GM21390 (cell line): ENCODE results near the gene ASPG.

ENCODE experiments used
- ATAC-seq: cut with Tn5 transposase; IDR thresholded peaks from one replicate; pipeline ENCODE4 v1.9.1; 2021; ENCODE audit not compliant: unreplicated experiment

Gene ASPG

DNA sequence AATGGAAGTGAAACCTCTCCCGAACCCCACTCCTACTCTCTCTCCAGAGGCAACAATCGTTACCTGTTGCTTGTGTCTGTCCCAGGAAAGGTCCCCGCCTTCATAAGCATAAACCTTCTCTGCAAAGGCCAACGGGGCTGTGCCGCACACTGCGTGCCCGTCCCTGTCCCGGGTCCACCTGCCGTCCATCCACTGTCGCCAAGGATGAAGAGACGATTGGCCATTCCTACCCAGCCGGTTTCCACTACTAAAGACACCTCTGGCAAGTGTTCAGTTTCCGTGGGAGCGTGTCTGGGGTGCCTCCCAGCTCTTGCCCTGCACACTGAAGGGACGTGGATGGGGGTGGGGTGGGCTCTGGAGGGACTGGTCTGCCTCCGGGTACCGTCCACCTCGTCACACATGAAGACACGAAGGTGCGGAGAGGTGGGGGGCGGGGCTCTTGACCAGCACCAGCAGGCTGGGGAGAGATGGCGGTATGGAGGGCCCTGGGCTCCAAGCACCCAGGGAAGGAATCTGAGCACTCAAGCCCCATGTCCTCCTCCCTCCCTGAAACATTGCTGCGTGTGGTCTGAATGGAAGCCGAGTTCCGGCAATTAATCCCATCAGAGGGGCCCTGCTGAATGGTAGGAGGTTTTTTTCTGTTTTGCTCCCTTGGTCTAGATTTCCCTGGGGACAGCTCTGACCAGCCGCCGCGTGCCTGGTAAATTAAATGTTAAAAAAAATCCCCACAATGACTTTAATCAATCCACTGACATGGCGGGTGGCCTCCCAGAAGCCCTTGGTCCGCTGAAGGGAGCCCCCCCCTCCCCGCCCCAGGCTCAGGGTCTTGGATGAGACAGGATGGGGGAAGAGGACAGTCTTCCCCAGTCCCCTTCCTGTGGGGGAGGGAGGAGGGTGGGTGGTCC is 48.8 kb downstream of the ASPG start:
- ATAC-seq: no peak

DNA sequence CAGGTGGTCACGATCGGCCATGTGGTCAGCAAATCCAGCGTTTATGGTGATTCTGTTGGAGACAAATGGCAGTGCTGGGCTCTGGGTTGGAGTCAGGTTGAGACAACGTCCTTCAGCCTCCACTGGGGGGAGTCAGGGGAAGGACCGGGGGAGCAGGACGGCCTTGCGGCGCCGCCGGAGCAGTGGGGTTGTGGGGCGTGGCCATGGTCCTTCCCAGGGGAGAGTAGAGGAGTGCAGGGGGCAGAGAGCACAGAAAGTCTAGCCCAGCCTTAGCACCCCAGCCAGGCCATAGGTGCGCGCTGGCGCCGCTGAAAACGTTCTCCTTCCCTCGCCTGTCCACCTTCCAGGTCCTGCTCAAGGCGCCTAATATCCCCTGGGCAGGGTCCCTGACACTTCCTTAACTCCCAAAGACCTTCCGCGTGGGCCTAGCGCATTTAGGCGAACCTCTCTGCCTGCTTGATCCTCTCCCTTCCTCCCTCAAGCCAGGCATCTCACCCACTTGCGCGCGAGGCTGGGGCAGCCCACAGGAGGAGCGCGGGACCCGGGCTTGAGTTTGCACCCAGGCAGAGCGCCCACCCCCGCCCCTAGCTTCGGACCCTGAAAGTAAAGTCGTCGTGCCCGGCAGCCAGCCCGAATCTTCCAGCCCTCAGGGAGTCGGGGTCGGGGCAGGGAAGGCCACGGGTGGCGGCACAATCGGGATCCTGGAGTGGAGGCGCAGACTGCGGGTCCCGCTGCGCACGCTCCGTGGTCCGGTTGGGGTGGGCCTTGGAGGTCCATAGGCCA is 49.8 kb downstream of the ASPG start:
- no peak for ATAC-seq

DNA sequence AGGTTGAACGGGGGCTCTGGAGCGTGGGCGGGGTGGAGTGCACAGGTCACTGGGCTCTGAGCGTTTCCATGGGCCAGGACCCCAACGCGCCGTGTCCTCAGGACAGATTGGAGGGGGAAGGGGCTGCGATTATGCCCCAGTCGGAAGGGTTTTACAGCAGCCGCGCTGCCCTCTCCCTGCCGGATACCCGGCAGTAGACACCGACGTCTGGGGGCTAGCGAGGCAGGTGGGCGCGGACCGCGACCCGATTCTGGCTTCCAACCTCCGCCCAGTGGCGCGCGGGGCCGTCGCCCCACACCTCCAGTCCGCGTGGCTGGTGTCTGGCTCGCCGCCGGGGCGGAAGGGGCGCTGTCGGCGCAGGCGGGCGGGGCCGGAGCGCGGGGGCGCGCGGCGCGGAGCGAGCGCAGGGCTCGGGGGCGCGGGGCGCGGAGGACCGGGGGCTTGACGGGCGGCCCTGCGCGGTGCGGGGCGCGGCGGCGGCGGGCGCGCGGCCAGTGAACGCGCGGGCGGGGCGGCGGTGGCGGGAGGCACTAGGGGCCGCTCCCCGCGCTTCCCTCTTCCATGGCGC is 50.5 kb downstream of the ASPG start:
- no peak for ATAC-seq

DNA sequence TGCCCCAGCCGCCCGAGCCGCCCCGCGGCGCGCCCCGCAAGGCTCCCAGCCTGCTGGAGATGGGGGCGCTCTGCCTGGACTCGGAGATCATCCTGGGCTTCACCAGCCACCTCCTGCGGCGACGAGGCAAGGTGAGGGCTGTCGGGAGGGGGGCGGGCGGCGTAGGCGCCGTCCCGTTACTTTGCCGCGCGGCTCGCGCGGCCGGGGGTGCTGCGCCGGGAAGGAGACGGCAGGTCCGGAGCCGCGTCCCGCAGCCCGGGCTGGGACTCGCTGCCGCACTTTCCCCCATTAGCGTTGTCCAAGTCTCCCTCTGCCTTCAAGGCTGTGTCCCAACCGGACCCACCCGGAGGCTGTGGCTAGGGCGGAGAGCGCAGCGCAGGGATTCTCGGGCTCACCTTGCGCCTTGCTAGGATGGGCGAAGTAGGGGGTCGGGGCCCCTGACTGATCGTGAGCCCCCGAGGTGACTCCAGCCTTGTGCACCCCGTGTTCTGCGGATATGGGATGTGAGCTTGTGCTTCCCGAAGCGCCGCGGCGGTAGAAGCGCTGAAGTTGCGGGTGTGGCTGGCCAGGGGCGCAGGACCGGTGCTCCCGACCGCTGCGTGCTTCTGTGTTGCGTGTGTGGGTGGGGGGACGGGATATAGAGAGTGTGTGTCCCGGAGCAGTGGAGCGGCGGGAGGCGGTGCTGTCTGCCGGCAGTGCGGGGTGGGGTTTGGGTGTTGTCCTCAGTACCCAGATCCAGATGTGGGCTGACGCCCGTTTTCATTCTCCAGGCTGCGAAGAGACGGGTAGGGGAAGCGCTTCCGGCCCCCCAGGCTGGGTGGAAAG is 51.2 kb downstream of the ASPG start:
- no peak for ATAC-seq

DNA sequence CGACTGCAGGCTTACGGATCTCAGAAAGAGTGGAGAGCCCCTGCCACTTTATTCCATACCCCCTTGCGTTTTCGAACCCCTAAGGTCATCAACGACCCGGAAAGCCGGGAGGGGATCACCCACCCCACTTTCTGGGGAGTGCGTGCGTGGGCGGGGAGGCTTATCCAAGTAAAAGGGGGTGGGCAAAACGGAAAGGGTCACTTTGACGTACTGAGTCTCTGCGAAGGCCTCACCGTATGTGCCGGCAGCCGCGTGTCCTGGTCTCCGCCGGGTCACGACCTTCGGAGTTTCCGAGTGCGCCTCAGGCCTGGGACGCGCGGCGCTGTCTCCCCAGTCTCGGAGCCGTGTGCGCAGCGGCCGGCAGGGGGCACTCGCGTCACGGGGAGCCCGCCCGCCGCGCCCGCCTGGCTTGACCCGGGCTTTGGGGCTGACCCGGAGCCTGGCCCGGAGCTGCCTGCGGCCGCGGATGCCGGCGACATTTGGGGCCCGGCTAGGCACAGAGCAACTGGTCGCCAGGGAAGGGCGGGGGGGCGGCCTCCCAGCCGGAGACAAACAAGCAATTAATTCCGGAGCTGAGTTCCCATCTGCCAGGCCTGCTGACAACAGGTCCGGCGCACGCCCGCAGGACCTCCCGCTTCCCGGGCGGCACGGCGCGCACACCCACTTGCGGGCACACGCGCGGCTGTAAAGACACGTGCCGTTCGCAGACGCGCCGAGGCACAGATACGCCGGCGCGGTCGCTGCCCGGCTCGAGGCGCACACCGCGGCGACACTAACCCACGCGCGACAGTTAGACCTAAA is 52.0 kb downstream of the ASPG start:
- ATAC-seq: no peak

DNA sequence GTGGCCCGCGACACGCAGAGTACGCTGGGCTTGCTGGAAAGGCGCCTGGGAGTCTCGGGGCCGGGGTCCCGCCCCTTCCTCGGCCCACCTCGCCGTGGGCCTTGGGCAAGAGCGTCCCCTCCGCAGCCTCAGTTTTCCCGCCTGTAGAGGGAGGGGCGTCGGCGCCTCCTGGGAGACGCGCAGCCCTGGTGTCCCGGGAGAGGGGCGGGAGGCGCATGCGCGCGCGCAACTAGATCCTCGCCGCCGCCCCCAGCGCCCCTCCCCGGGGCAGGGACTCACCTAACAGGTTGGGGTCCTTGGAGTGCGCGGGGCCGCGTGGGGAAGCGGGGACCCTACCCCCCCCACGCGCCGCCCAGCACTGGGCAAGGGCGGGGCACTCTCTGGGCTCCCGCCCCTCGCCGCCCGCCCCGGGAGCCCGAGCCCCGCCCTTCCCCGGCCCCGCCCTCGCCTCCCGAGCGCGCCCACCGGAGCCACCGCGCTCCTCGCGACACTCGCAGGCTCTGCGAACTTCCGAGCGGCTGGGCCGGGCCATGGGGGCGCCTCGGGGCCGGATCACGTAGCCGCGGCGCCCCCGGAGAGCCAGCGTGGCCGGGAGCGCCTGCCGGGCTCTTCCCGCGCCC is 52.7 kb downstream of the ASPG start, which contains the start of gene KIF26A:
KIF26A (plus strand) TSS at position 490 of the 620 bp plus-strand sequence. CDS start 136 bp downstream, outside the sequence.
- ATAC-seq: no peak

DNA sequence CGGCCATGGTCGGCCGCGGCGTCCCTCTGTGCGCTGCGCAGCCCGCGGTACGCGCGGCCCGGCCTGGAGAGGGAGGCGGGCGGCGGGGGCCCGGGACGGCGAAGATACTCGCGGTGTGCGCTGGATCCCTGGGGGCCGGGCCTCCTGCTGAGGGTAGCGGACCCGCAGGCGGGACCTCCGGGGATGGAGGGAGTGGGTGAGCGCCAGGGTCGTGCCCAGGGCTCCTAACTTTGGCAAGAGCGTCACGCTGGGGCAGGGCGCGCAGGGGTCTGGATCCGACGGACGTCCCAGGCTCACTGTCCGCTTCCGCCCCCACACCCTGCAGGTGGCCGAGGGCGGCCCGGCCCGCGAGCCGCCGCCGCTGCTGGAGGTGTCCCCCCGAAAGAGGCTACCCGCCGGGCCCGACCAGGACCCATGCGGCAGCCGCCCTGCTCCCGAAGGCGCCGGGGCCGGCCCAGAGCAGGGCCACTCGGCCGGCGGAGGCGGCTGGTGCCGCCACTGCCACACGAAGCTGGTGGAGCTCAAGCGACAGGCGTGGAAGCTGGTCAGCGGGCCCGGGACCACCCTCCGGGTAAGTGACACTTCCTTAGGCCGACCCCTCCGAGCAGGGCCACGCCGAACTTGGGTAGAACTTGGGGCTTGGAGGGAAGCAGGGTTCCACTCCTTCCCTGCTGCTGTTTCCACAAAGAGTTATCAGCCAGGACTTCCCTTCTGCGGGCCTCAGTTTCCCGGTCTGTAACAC is 53.4 kb downstream of the ASPG start:
- ATAC-seq: no peak

DNA sequence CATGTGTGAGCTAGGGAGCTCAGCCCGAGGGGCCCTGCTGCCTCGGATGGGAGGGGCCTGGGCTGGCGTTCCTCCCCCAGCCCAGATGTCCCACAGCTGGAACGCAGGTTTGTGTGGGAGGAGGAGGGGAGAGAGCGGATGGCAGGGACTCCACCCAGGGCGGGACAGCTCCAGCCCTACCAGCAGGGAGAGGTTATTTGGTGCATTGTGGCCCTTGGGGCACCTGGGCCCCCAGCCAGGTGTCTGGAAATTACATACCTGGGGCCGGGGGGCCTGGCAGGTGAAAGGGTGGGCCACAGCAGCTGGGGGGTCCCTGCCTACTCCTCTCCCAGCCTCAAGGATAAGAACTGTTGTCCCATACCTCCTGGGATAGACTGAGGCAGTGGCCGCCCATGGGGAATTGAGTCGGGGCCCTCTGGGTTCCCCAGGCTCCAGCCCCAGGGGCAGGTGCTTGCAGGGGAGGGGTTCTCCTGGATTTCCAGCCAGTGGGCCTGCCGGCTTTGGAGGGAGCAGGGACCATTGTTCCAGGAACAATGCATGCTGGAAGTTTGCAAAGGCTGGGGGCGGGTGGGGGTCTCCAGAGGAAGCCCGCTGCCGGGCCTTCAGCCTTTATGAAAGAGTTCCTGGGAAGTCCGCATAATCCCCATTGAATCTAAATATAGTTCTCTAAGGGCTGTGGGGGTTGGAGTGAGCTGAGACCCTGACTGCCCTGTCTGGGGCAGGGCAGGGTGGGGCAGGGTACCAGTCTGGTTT is 54.1 kb downstream of the ASPG start:
- no peak for ATAC-seq

DNA sequence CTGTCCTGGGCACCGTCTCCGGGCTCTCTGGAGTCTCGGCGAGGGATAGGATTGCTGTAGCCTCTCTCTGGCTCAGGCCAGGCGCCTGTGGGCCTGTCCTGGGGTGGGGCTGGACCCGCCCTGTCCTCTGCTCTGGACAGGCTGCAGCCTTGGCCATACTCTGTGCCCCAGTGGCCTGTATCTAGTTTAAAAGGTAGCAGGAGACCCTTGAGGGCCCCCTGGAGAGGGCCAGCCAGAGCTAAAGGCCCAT is 54.6 kb downstream of the ASPG start:
- no peak for ATAC-seq

DNA sequence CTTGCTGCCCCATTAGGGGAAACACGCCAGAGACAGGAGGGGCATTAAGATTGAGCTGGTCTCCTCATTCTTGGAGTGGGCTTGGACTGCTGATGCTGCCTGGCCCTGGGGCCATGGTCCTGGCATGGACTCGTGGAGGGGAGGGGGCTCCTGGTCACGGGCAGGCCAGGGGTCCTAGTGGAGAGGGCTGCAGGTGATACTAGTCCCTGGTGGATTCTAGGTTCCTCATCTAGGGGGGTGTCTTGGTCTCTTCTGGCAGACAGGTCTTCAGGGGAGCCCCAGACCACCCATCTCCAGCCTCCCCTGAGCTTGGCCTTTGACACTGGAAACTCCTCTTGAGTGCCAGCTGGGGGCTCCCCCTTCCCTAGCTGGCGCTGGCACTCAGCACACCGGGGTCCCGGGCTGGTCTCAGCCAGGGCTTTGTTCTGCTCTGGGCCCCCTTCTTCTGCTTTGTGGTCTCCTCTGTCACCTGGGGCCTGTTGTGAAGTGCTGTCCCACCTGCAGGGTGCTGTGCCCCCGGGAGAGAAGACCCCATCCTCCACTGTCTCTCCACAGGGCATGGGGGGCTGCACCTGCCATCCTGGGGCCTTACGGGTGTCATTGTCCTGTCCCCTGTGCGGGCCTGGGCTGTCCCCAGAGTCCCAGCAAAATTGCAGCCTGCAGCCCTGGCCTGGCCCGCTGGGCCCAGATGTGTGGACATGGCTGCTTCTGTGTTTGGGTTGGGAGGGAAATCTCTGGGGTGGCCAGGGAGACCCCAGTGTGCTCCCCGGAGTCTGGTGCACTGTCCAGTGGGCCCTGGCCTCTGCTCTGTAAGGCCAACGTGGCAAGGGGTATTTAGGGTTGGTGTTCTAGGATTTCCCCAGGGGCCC is 55.2 kb downstream of the ASPG start:
- no peak for ATAC-seq

DNA sequence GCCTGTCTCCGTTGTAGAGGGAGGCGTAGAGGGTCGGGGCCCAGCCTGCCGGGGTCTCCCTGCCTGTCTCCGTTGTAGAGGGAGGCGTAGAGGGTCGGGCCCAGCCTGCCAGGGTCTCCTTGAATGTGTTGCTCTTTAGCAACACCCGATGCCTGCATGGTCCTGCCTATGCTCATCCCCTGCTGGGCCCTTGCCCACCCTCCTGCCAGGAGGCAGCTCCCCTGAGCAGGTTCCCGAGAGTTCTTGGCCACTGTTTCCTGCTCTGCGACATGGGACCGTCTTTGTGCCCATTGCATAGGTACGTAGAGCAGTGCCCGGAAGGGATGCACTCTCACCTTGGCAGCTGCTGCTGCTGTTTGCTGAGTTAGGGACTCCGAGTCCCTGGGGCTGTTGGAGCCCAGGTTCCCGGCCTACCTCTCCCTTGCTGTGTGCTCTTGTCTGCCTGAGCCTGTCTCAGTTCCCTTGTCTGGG is 56.2 kb downstream of the ASPG start:
- no peak for ATAC-seq

DNA sequence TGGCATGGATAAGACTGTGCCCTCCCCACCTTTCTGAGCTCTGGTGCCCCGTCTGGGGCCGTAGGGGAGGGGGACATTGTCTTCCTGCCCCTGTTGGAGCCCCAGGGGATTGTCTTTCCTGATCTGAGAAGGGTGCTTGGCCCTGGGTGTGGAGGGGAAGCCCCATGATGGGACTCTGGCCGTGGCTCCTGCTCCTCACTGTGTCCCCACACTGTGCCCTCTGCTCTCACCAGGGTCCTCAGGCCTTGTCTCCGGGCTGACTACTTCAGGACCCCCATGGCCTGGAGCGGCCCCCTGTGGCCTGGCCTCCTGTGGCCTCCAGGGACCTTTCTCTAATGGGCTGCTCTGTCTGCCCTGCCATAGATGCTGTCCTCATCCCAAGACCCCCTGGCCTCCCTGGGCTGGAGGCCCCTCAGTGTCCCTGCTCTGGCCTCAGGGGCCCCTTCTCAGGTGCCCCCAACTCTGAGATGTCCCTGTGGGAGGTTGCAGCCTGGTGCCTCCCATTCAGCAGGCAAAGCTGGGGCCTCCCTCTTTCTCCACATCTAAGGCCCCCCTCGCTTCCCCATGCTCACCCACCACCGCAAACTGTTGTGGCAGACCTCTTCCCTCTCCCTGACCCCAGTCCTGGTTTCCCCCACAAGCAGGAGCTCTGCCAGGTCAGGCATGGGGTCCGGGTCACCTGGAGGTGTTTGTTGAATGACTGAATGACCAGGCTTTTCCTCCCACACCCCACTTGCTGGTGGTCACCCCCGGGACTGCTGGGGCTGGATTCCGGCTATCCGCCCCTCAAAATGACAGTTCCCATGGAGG is 56.8 kb downstream of the ASPG start:
- no peak for ATAC-seq

DNA sequence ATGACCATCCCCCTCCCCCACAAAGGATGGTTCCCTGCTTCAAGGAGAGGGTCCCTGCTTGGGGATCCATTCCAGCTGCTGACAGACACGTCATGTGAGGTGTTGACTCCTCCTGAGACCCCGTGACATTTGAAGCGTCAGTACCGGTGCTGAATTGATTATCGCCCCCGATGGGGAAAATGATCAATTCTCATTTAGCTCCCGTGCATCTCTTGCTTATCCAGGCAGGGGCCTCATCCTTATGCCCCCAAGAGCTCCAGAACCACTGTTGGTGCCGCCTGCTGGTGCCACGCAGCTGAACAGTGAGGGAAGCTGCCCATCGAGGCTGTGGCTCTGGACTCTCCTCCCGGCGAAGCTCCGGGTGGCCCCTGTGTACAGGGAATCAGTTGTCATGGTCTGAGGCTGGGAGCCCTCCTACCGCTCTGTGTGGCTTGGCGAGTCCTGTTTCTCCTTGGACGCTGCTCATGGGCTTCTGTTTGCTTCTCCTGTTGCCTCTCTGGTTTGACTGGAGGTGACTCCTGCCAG is 57.5 kb downstream of the ASPG start:
- no peak for ATAC-seq

DNA sequence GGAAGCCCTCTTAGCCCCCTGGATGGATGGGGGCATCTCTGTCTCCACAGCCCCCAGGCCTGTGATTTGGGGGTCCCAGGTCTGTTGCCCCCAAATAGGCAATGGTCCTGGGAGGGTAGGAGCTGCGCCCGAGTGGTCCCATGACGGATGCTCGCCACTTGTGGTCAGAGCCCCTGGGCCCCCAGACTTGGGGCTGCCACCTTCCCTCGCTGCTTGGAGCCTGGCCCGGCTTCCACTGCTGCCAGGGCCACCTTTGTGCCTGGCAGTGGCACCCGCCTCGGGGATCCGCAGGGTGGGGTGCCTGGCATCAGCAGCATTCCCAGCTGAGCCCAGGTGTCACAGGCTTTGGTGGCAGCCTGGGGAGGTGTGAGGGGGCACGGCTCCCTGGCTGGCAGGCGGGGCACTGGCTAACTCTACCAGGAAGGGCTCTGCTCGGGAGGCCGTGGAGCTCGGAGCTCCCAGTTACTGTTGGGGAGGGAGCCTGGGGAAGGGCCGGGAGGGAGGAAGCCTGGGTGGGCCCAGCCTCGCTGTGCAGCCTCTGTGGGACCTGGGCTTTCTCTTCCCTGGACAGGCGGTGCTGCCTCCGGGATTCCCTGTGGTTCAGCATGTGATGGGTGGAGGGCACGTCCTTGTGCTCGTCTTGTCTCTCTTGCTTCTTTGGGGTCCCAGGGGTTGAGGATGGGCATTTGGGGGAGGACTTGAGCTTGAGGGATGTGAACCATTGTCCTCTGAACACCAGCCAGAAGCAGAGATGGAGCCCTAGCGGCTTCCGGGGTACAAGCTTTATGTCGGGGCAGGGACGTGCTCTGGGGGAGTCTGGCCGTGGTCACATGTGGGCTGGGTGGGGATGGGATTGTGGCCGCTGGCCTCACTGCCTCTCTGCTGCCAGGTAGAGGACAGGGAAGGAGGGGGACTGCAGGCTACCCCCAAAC is 58.3 kb downstream of the ASPG start:
- ATAC-seq: no peak

DNA sequence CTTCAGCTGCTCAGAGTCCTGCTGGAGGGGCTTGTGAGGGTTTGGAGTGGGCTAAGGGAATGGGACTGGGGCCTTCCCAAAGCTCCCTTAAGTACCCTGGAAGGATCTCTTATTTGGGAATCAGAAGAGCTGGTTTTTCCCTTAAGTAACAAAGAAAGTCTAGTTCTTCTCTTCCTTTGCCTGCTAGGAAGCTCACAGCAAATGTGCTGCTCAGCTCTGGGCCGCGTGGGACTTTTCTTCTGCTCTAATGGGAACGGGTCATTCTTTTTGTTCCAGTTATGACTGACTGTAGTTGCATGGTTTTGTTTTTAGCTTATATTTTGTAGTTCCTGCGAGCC is 58.9 kb downstream of the ASPG start:
- no peak for ATAC-seq
